SK-N-SH treated with all-trans-retinoic acid at 6 μM for 48 hours (cell line): ENCODE results near the gene TMEM151B.

Source experiments
- ARNTL ChIP-seq: fragments of 450-650 bp; formaldehyde crosslinking; IDR thresholded peaks from 2 replicates; pipeline ENCODE4 v1.5.0; 2020; ENCODE audit warnings: low read depth, mild to moderate bottlenecking, moderate library complexity, borderline replicate concordance
- BACH2 ChIP-seq: fragments of 250-450 bp; sonication (Bioruptor Pico); IDR thresholded peaks from 2 replicates; pipeline ENCODE4 v1.9.0; 2021; ENCODE audit warnings: mild to moderate bottlenecking, borderline replicate concordance
- CREB5 ChIP-seq: fragments of 250-450 bp; sonication (Bioruptor Pico); IDR thresholded peaks from 2 replicates; pipeline ENCODE4 v1.5.1; 2020; ENCODE audit warnings: low read depth, mild to moderate bottlenecking, moderate library complexity
- CSDC2 ChIP-seq: fragments of 250-450 bp; sonication (Bioruptor Pico); IDR thresholded peaks from 2 replicates; pipeline ENCODE4 v1.5.0; 2020; ENCODE audit warnings: mild to moderate bottlenecking, moderate library complexity
- OSR1 ChIP-seq: fragments of 250-450 bp; sonication (Bioruptor Pico); IDR thresholded peaks from 2 replicates; pipeline ENCODE4 v1.8.0; 2022; ENCODE audit warnings: moderate library complexity, mild to moderate bottlenecking, inconsistent platforms
- PATZ1 ChIP-seq: fragments of 250-450 bp; sonication (Bioruptor Pico); IDR thresholded peaks from 2 replicates; pipeline ENCODE4 v1.8.0; 2020; ENCODE audit warnings: mild to moderate bottlenecking, moderate library complexity, borderline replicate concordance
- PPARA ChIP-seq: fragments of 250-450 bp; sonication (Bioruptor Pico); IDR thresholded peaks from 2 replicates; pipeline ENCODE4 v1.5.0; 2020; ENCODE audit warnings: mild to moderate bottlenecking, borderline replicate concordance
- ZFP3 ChIP-seq: fragments of 250-450 bp; sonication (Bioruptor Pico); IDR thresholded peaks from 2 replicates; pipeline ENCODE4 v1.5.0; 2020; ENCODE audit warnings: mild to moderate bottlenecking, moderate library complexity
- ZFP30 ChIP-seq: fragments of 450-650 bp; formaldehyde crosslinking; IDR thresholded peaks from 2 replicates; pipeline ENCODE4 v1.5.0; 2022; ENCODE audit warnings: mild to moderate bottlenecking, moderate library complexity
- ZNF565 ChIP-seq: fragments of 450-650 bp; formaldehyde crosslinking; conservative IDR thresholded peaks from 2 replicates; pipeline ENCODE4 v1.5.0; 2020; ENCODE audit warnings: low read depth, mild to moderate bottlenecking, moderate library complexity

- TF ChIP-seq ZFP3 (no peak), BACH2 (no peak), PPARA (CRISPR knock-in tag) (no peak), ARNTL (CRISPR knock-in tag) (no peak), ZFP30 (no peak), ZNF565 (CRISPR knock-in tag) (no peak), PATZ1 (CRISPR knock-in tag) (no peak), CREB5 (CRISPR knock-in tag) (no peak), OSR1 (CRISPR knock-in tag) (no peak), CSDC2 (CRISPR knock-in tag) (no peak)
These were observed 41.8 kb upstream of the TMEM151B start for GRCh38 chr6:44228433-44228832.
